Measurements from ENCODE around the gene TMEM220. TPM values are rescaled to one million over a fixed set of nuclear protein-coding genes. Genes with fewer than 3 reads are reported as not detected.

Gene TMEM220
- total RNA-seq, 1 experiment from 2014 or later, result not detected

- Histone ChIP-seq H2AFZ (ENCODE audit: low read depth, low read length, poor library complexity, severe bottlenecking) (peak within 1 kb of the TSS; percentile 6), H3K4me1 (ENCODE audit: control insufficient read depth in 1 of 2, insufficient read depth in 2 of 2, low read length in 2 of 2) (peaks cover 8 to 17% of the 10 kb centered on the region in 2 experiments; a peak in 3 of 4 replicates), H3K79me2 (ENCODE audit: insufficient read depth, low read length) (peaks cover 64% of the 10 kb centered on the region), H3K9me2 (ENCODE audit: insufficient read depth) (no peaks in the 10 kb centered on the region), H3K36me3 (ENCODE audit: control insufficient read depth in 1 of 2, insufficient read depth in 2 of 2, low read length in 2 of 2) (peaks cover 21 to 26% of the 10 kb centered on the region in 2 experiments), H3K4me3 (replicated peaks in 1 of 2; ENCODE audit: low read depth in 1 of 2, low read length in 2 of 2) (peak within 1 kb of the TSS; percentile 93 to 97), H3K27ac (ENCODE audit: low read depth, low read length) (peak within 1 kb of the TSS; percentile 65), H3K27me3 (ENCODE audit: insufficient read depth, low read length) (no peaks in the 10 kb centered on the region), H3K9ac (ENCODE audit: low read length) (peak within 1 kb of the TSS; percentile 95), H4K20me1 (ENCODE audit: insufficient read depth) (no peaks in the 10 kb centered on the region), H3K4me2 (ENCODE audit: low read length) (peak within 1 kb of the TSS; percentile 67), H3K9me3 (ENCODE audit: control insufficient read depth in 1 of 2, insufficient read depth in 1 of 2, low read depth in 1 of 2, low read length in 2 of 2) (no peaks in the 10 kb centered on the region)
- intact Hi-C loops (cut with micrococcal nuclease), result no loop called here
- no TSS peak for BruUV-seq (replicated peaks)
- ChIA-PET POLR2A (no interaction called here), CTCF (no interaction called here), RAD21 (ENCODE audit: low non-redundant PET in 1 of 2, low total read pairs in 2 of 2, uncharacterized antibody in 2 of 2, unreplicated experiment in 2 of 2) (no interaction called here)
- peak; percentile 99 for ATAC-seq
- peak; percentile 80 for DNase-seq (ENCODE audit: low read depth, low spot score)
- TF ChIP-seq ZFX (IDR thresholded peaks at IDR 0.05) (peak; percentile 80), YY1 (IDR thresholded peaks at IDR 0.05; ENCODE audit: extremely low read depth, insufficient replicate concordance, low read depth, low read length) (peak; percentile 51), ELF1 (IDR thresholded peaks at IDR 0.05; ENCODE audit: borderline replicate concordance, low read depth) (peak; percentile 58), CEBPB (IDR thresholded peaks at IDR 0.05; ENCODE audit: low read depth) (no peak), ZBTB33 (IDR thresholded peaks at IDR 0.05; ENCODE audit: extremely low read depth, insufficient replicate concordance, low read length) (no peak), SIN3A (IDR thresholded peaks at IDR 0.05; ENCODE audit: low read depth) (peak; percentile 73; the same call in 1 of the 2 replicates), POLR2AphosphoS5 (IDR thresholded peaks at IDR 0.05; ENCODE audit: low read depth, low read length) (peak; percentile 91), SRF (IDR thresholded peaks at IDR 0.05; ENCODE audit: low read depth) (no peak), SP1 (IDR thresholded peaks at IDR 0.05; ENCODE audit: low read depth) (no peak), FOSL1 (IDR thresholded peaks at IDR 0.05; ENCODE audit: low read depth) (no peak), ZNF274 (IDR thresholded peaks at IDR 0.05; ENCODE audit: low read depth, low read length) (no peak), CBX3 (IDR thresholded peaks at IDR 0.05; ENCODE audit: low read depth) (no peak), TCF7L2 (IDR thresholded peaks at IDR 0.05; ENCODE audit: borderline replicate concordance, extremely low read depth, insufficient read depth, insufficient read length) (peak; percentile 66), POLR2A (IDR thresholded peaks at IDR 0.05; ENCODE audit: borderline replicate concordance, extremely low read depth, insufficient read depth, insufficient read length) (peak; percentile 91), EGR1 (IDR thresholded peaks at IDR 0.05; ENCODE audit: low read depth) (no peak; the same call in 1 of the 2 replicates)
- TF ChIP-seq, protein P1, sequence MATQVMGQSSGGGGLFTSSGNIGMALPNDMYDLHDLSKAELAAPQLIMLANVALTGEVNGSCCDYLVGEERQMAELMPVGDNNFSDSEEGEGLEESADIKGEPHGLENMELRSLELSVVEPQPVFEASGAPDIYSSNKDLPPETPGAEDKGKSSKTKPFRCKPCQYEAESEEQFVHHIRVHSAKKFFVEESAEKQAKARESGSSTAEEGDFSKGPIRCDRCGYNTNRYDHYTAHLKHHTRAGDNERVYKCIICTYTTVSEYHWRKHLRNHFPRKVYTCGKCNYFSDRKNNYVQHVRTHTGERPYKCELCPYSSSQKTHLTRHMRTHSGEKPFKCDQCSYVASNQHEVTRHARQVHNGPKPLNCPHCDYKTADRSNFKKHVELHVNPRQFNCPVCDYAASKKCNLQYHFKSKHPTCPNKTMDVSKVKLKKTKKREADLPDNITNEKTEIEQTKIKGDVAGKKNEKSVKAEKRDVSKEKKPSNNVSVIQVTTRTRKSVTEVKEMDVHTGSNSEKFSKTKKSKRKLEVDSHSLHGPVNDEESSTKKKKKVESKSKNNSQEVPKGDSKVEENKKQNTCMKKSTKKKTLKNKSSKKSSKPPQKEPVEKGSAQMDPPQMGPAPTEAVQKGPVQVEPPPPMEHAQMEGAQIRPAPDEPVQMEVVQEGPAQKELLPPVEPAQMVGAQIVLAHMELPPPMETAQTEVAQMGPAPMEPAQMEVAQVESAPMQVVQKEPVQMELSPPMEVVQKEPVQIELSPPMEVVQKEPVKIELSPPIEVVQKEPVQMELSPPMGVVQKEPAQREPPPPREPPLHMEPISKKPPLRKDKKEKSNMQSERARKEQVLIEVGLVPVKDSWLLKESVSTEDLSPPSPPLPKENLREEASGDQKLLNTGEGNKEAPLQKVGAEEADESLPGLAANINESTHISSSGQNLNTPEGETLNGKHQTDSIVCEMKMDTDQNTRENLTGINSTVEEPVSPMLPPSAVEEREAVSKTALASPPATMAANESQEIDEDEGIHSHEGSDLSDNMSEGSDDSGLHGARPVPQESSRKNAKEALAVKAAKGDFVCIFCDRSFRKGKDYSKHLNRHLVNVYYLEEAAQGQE (IDR thresholded peaks at IDR 0.05; ENCODE audit: low read depth), result no peak
- TF ChIP-seq, protein P2, sequence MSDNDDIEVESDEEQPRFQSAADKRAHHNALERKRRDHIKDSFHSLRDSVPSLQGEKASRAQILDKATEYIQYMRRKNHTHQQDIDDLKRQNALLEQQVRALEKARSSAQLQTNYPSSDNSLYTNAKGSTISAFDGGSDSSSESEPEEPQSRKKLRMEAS (IDR thresholded peaks at IDR 0.05), result peak; percentile 76
- TF ChIP-seq, protein P3, sequence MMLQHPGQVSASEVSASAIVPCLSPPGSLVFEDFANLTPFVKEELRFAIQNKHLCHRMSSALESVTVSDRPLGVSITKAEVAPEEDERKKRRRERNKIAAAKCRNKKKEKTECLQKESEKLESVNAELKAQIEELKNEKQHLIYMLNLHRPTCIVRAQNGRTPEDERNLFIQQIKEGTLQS (IDR thresholded peaks at IDR 0.05), result no peak
Measured at GRCh38 chr17:10697092-10698081, 32.4 kb downstream of the TMEM220 start, which contains the start of the genes ADPRM and SCO1. Gene ADPRM (plus strand): TSS chr17:10697594. CDS start chr17:10704927, 7,333 bp downstream. Gene SCO1 (minus strand): TSS chr17:10697533. CDS start chr17:10697507, 26 bp downstream.
